Fibroblast of the aortic adventitia (primary cell): ENCODE data around the gene PHRF1. TPM values are rescaled to one million over a fixed set of nuclear protein-coding genes. Genes with fewer than 3 reads are reported as not detected.

ENCODE experiments used
- DNase-seq: peaks from one replicate; pipeline ENCODE4 v3.0.0-alpha.2; 2010; ENCODE audit warnings: low read depth
- H3K4me3 ChIP-seq: 2 replicates; pipeline ENCODE4 v1.5.1; 2011; ENCODE audit warnings: low read depth, mild to moderate bottlenecking, control low read depth, low read length, moderate library complexity
- CTCF ChIP-seq: IDR thresholded peaks from 2 replicates; pipeline ENCODE4 v1.5.1; 2011; ENCODE audit warnings: mild to moderate bottlenecking, low read length, control low read depth, inconsistent platforms; ENCODE audit not compliant: insufficient read depth
- total RNA-seq: library from RNA; depleted of rRNA; stranded (reverse); fragments of >200 nt; gene quantifications from 2 replicates; pipeline ENCODE4 v1.2.3, GENCODE V29; 2012; ENCODE audit warnings: low replicate concordance

The PHRF1 gene
- total RNA-seq, 1 donor: 27.6 TPM

DNA sequence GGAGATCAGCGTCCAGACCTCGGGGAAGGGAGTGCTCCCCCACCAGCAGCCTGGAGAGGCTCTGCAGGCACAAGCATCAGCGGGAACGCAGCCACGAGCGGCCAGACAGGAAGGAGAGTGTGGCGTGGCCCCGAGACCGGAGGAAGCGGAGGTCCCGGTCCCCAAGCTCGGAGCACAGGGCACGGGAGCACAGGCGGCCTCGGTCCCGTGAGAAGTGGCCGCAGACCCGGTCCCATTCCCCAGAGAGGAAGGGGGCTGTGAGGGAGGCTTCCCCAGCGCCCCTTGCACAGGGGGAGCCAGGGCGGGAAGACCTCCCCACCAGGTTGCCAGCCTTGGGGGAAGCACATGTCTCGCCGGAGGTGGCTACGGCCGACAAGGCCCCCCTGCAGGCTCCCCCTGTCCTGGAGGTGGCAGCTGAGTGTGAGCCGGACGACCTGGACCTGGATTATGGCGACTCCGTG is 32.6 kb downstream of the PHRF1 start:
- DNase-seq: no peak
- TF ChIP-seq CTCF: no peak
- H3K4me3 ChIP-seq: no peak overlapping the region

DNA sequence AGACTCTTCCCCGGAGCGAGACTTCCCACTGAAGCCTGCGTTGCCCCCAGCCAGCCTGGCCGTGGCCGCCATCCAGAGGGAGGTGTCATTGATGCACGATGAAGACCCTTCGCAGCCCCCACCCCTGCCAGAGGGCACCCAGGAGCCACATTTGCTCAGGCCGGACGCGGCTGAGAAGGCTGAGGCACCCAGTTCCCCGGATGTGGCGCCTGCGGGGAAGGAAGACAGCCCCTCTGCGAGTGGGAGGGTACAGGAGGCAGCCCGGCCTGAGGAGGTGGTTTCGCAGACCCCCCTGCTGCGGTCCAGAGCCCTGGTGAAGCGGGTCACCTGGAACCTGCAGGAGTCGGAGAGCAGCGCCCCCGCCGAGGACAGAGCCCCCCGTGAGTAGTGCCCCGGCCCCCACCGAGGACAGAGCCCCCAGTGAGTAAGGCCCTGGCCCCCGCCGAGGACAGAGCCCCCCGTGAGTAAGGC is 33.1 kb downstream of the PHRF1 start:
- TF ChIP-seq CTCF: no peak
- H3K4me3 ChIP-seq: no peak overlapping the region
- no peak for DNase-seq

DNA sequence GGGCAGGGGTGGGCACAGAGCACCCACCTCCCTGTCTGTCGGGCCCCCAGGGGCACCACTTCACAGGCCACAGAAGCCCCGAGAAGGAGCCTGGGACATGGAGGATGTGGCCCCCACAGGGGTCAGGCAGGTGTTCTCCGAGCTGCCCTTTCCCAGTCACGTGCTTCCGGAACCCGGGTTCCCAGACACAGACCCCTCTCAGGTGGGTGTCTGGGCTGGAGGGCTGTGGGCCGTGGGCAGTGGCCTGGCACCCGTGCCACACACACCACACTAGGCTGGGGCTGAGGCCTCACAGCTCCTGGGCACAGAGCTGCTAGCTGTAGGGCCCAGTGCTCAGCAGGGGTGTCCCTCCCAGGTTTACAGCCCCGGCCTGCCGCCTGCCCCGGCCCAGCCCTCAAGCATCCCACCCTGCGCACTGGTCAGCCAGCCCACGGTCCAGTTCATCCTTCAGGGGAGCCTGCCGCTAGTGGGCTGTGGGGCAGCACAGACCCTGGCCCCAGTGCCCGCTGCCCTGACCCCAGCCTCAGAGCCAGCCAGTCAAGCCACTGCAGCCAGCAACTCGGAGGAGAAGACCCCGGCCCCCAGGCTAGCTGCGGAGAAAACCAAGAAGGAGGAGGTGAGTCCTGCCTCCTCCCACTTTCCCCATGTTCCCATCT is 34.0 kb downstream of the PHRF1 start:
- DNase-seq: no peak

GRCh38 chr11:611001-611996 is 35.0 kb downstream of the PHRF1 start:
- H3K4me3 ChIP-seq: no peak overlapping the region
- DNase-seq: no peak
- no peak for TF ChIP-seq CTCF

More for the DNA sequence above, 34.0 kb downstream of the PHRF1 start:
- no peak for TF ChIP-seq CTCF
- no peak overlapping the region for H3K4me3 ChIP-seq

DNA sequence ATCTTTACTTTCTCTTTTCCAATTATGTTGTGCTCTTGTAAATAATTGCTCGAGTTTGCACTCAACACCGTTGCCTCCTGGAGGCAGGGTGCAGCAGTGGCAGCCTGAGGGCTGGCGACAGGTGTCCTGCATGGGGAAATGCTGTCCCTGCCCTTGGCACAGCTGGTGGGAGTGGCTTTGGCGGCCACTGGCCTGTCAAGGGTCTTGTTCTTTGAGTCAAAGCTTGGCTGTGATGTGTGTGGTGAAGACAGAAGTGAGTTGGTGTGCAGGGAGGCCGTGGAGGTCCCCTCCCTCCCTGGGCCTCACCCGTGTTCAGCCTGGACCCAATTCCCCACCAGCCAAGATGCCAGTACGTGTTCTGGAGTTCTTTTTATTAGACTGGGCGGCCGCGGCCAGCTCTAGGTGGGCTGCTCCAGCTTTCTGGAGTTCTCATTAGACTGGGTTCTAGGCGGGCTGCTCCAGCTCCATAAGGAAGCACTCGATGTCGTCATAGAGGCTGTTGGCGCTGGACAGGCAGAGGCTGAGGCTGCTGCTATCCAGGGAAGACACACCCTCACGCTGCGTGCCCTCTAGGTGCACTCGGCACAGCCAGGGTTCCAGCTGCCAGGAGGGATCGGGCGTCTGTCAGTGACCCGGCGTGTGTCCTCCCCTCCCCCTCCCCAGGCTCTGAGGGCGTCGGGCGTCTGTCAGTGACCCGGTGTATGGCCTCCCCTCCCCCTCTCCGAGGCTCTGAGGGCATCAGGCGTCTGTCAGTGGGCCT is 36.1 kb downstream of the PHRF1 start:
- DNase-seq: no peak
- no peak overlapping the region for H3K4me3 ChIP-seq
- TF ChIP-seq CTCF: peak; percentile 20

- no peak overlapping the region for H3K4me3 ChIP-seq
- DNase-seq: no peak
- no peak for TF ChIP-seq CTCF
These were observed 36.7 kb downstream of the PHRF1 start for GRCh38 chr11:612961-613300.
